Cardiac muscle cell (in vitro differentiated cells and primary cell): ENCODE data around the gene MMUT. TPM values are rescaled to one million over a fixed set of nuclear protein-coding genes. Genes with fewer than 3 reads are reported as not detected.

Experiments
- DNase-seq, 2 donors: peaks; one replicate each; pipeline versions ENCODE4 v3.0.0 to v3.0.0-alpha.2; 2010 to 2017; ENCODE audit warnings: low read depth in 1 of 2, low spot score in 1 of 2
- H3K27ac ChIP-seq: fragments of 200-600 bp; sonication (generic); 2 replicates; pipeline ENCODE4 v1.5.1; 2016
- H3K27me3 ChIP-seq: fragments of 200-600 bp; sonication (generic); 2 replicates; pipeline ENCODE4 v1.6.0; 2016; ENCODE audit warnings: control low read depth
- H3K36me3 ChIP-seq: fragments of 200-600 bp; sonication (generic); 2 replicates; pipeline ENCODE4 v1.5.1; 2016; ENCODE audit warnings: control low read depth
- H3K4me1 ChIP-seq: fragments of 200-600 bp; sonication (generic); 2 replicates; pipeline ENCODE4 v1.8.1; 2017; ENCODE audit warnings: low read depth, mild to moderate bottlenecking, mixed run types
- H3K4me3 ChIP-seq: fragments of 200-600 bp; sonication (generic); 2 replicates; pipeline ENCODE4 v1.5.1; 2016; ENCODE audit warnings: mild to moderate bottlenecking
- H3K9me3 ChIP-seq: fragments of 200-600 bp; sonication (generic); 2 replicates; pipeline ENCODE4 v1.5.1; 2017; ENCODE audit warnings: low read depth, mild to moderate bottlenecking, control low read depth
- polyA plus RNA-seq: library from polyadenylated mRNA; unstranded; fragments of >200 nt; fragmentation: Nextera tagmentation; extraction: Ambion mirVana; gene quantifications from 2 replicates; pipeline ENCODE4 v1.2.1, GENCODE V29; 2016
- total RNA-seq: library from RNA; depleted of rRNA; stranded (reverse); fragments of >200 nt; gene quantifications from 2 replicates; pipeline ENCODE4 v1.2.3, GENCODE V29; 2016
- TF ChIP-seq, protein P1 (sequence below): IDR thresholded peaks from 2 replicates; pipeline ENCODE4 v1.5.1; 2012; ENCODE audit warnings: low read depth, mild to moderate bottlenecking, low read length

Gene MMUT
- total RNA-seq (12.5 and 13.5 TPM in 2 replicates), polyA plus RNA-seq (31.7 and 32.8 TPM in 2 replicates)

DNA sequence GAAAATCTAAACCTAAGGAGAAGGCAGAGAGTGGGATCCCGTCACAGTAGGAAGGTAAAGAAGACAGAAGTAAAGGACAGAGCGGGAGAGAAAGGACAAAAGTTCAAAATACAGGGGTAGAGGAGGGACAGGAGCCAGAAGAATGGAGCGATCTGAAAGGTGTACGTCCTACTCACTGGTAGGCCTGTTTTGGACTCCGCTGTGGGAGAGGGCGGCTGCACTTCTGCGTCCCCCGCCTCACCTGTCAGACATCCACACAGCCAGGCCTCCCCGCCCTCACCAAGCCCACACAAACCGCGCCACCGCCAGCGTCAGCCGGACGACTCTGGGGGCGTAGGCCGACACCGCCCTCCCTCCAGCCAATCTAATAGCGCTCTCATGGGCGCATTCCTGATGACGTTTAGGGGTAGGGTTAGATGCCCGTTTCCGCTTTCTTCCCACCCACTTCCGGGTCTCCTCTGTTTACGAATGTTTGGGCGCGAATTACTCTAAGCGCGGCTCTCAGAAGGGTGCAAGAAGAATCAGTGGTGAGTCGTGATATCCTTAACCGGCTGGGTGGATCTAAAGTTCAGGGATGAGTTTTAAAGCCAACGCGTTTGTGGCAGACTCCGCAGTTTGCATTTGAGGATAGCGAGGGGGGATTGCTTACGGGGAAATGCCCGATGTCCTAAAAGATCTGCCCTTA, at the start of gene MMUT, which contains the start of gene CENPQ:
Gene MMUT, minus strand, starts transcription at position 327 of the 685 bp plus-strand sequence. CDS start 3,787 bp downstream, outside the sequence.
Gene CENPQ, plus strand, starts transcription at position 444 of the 685 bp plus-strand sequence. CDS start 6,807 bp downstream, outside the sequence.
- H3K9me3 ChIP-seq: no peaks in the 10 kb centered on the region
- peaks cover 7% of the 10 kb centered on the region for H3K36me3 ChIP-seq
- peak within 1 kb of the TSS; percentile 53 for H3K4me3 ChIP-seq
- peak within 1 kb of the TSS; percentile 78 for H3K27ac ChIP-seq
- H3K4me1 ChIP-seq: peaks cover 7% of the 10 kb centered on the region
- no peaks in the 10 kb centered on the region for H3K27me3 ChIP-seq
- TF ChIP-seq, protein P1, sequence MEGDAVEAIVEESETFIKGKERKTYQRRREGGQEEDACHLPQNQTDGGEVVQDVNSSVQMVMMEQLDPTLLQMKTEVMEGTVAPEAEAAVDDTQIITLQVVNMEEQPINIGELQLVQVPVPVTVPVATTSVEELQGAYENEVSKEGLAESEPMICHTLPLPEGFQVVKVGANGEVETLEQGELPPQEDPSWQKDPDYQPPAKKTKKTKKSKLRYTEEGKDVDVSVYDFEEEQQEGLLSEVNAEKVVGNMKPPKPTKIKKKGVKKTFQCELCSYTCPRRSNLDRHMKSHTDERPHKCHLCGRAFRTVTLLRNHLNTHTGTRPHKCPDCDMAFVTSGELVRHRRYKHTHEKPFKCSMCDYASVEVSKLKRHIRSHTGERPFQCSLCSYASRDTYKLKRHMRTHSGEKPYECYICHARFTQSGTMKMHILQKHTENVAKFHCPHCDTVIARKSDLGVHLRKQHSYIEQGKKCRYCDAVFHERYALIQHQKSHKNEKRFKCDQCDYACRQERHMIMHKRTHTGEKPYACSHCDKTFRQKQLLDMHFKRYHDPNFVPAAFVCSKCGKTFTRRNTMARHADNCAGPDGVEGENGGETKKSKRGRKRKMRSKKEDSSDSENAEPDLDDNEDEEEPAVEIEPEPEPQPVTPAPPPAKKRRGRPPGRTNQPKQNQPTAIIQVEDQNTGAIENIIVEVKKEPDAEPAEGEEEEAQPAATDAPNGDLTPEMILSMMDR: no peak
- peak; percentile 97 to 98 for DNase-seq

DNA sequence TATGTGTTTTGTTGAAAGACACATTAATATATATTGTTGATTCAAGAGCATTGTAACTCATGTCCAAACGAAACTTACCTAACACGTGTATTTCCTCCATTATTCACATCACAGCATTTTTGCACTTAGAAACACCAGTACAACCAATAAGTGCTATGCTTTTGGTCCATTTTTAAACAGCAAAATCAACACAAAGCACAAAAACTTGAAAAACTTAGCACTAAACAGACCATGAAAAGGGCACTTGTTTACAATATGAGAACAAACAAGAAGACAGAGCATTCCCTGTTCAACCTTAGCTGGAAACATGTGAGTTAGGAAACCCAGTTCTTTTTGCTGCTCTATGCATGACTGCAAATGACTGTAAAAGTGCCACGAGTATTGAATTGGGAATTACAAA, 46.3 kb upstream of the MMUT start:
- TF ChIP-seq, protein P1: no peak
- H3K4me1 ChIP-seq: no peaks in the 10 kb centered on the region

DNA sequence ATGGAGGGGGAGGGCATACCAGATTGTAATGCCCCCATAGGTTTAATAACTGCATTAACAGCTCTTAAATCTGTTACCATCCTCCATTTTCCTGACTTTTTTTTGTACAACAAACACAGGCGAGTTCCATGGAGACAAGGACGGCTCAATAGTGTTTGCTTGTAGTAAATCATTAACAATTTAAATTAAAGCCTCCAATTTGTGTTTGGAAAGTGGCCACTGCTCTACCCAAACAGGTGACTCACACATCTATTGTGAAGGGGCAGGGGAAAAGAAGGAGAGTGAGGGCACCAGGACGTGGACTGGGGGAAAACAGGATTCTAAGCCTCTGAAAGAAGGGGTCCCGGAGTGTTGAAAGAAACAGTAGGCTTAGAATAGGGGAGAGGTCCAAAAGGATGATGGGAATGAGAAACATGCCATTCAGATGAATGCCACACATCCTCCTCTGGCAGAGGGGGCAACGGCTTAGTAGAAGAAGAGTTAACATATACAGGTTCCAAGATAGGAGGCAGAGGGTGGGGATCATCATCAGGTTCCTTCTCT, 43.6 kb upstream of the MMUT start:
- no peaks in the 10 kb centered on the region for H3K4me1 ChIP-seq
- no peaks in the 10 kb centered on the region for H3K9me3 ChIP-seq
- no peak overlapping the region for H3K27ac ChIP-seq
- TF ChIP-seq, protein P1: no peak
- H3K4me3 ChIP-seq: no peak overlapping the region
- H3K36me3 ChIP-seq: no peaks in the 10 kb centered on the region
- no peaks in the 10 kb centered on the region for H3K27me3 ChIP-seq
- no peak for DNase-seq

More for the DNA sequence above, 46.3 kb upstream of the MMUT start:
- Histone ChIP-seq H3K9me3 (no peaks in the 10 kb centered on the region), H3K27me3 (no peaks in the 10 kb centered on the region), H3K36me3 (no peaks in the 10 kb centered on the region), H3K4me3 (no peak overlapping the region), H3K27ac (no peak overlapping the region)
- DNase-seq: no peak

DNA sequence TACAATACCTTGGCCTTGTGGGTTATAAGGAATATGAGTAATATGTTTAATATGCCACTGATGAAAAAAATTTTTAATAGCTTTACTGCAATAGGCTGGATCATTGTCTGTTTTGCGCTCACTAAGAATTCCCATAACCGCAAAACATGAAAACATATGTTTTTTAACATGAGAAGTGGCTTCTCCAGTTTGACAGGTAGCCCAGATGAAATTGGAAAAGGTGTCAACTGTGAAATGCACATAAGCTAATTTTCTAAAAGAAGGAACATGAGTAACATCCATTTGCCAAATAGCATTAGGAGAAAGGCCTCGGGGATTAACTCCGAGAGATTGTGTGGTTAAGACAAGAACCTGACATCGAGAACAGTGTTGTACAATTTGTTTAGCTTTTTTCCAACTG, 41.6 kb upstream of the MMUT start:
- TF ChIP-seq, protein P1: no peak
- no peak overlapping the region for H3K27ac ChIP-seq
- DNase-seq: no peak

DNA sequence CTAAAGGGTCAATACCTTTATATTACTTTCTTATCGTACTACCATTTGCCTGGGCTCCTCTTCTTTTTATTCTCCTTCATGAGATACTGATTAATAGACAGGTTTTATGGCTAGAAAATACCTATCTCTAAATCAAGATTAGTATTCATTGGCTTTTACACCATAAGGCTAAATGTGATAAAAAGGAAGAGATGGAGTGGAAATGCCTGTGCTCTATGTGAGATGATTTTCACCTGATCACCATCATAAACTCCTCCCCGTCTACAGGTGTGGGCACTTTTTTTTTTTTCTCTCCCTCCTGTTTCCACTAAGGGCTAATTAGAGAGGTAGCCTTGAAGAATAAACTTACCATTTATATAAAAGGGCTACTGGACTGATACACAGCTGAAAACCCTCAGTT, 36.6 kb upstream of the MMUT start, which contains the start of gene GLYATL3:
Gene GLYATL3, plus strand, starts transcription at position 301 of the 400 bp plus-strand sequence. CDS start 12,068 bp downstream, outside the sequence.
- Histone ChIP-seq H3K36me3 (no peaks in the 10 kb centered on the region), H3K4me1 (no peaks in the 10 kb centered on the region), H3K9me3 (no peaks in the 10 kb centered on the region), H3K27ac (no peak within 1 kb of the TSS), H3K4me3 (no peak within 1 kb of the TSS), H3K27me3 (no peaks in the 10 kb centered on the region)
- no peak for DNase-seq
- TF ChIP-seq, protein P1: no peak

More for the DNA sequence above, 41.6 kb upstream of the MMUT start:
- Histone ChIP-seq H3K36me3 (no peaks in the 10 kb centered on the region), H3K4me1 (no peaks in the 10 kb centered on the region), H3K9me3 (no peaks in the 10 kb centered on the region), H3K27me3 (no peaks in the 10 kb centered on the region), H3K4me3 (no peak overlapping the region)
